ENCODE measurements around the gene TMEM255B.
"Not testable (repeated sequence)": the region's sequence is repeated elsewhere in the genome, so short reads cannot be mapped to it uniquely, and the experiment has no call there.

Gene TMEM255B

DNA sequence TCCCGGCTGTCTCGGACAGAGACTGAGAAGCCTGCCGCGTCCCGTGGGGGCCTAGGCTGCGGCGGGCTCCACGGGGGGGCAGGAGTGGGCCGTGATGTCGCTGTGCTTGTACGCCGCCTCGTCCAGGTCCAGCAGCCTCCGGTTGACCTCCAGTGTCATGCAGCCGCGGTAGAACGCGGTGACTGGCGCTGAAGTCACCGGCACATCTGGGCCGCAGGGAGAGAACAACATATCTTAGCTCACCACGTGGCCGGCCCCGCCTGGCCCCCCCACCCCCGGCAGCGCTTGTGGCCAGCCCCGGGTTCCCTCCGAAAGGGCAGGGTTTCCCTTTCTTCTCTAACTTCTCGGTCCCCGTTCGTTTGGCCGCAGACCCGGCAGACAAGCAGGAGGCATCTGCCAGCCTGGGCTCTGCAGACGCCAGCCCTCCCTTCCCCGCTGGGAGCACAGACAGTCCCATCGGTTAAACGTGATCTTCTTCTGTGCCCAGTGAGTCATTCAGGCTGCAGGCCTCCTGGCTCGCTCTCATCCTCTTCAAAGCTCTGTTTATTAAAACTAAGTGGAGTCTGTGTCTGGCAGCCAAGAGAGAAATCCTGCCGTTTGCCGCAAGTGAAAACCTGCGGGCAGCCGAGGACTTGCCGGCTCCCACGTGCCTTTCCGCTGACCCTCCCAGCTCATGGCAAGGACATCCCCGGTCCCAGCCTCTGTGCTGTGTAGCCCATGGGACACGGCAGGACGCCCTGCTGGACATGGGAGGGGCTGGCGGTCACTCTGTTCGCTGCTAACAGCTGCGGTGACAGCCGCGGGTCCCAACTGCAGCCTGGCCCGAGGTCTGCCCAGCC, 62.0 kb downstream of the TMEM255B start:
- DNase-seq: no peak

DNA sequence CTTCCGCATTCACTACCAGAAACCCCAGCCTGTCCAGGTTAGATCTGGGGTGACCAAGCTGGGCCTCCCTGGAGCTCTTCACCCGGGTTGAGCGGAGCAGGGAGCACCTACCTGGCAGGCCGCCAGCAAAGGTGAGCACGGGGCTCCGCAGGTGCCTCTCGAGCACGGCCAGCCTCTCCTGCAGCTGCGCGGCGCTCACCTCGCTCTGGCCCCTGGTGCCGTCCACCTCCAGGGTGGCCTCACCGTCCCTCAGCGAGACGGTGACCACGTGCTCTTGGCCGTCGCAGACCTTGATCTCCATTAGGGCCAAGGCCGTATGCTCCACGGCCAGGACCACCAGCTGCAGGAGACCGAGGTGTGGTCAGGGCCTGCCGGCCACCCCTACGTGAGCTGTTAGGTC, 62.8 kb downstream of the TMEM255B start:
- no peak for DNase-seq

- no peak for DNase-seq
Measured at GRCh38 chr13:113822266-113822665, 63.2 kb downstream of the TMEM255B start.

- no peak for DNase-seq
Measured at GRCh38 chr13:113822956-113823744, 64.1 kb downstream of the TMEM255B start.

DNA sequence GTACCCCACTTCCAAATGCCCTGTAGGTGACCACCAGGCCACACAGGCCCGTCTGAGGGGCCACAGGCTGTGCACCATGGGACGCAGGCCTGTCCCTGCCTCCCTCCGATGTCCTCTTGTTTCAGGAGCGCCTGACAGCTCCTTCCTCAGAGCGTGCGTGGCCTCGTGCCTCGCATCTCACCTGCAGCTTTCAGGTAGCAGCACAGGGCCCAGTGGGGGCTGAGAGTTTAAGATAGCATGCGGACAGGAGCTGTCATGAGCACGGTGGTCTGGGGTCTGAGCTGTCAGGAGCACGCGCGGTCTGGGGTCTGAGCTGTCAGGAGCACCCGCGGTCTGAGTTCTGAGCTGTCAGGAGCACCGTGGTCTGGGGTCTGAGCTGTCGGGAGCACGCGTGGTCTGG, 64.7 kb downstream of the TMEM255B start:
- no peak for DNase-seq

DNA sequence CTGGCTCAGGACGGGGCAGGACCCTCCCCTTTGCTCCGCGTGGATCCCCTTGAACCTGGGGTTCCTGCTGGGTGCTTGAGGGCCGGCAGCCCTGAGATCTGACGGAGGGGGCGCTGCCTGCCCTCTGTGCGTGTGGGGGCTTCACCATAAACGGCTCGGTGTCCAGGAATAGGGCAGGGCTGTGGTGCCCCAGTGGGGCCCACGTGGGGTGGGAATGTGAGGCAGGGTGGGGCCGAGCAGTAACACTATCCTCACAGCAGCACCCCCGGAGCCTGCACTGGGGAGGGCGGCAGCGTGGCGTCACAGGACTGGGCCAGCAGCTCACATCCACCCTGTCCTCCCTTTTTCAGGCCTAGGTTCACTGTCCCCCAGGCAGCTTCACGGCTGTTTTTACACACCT, 66.8 kb downstream of the TMEM255B start:
- no peak for DNase-seq

DNA sequence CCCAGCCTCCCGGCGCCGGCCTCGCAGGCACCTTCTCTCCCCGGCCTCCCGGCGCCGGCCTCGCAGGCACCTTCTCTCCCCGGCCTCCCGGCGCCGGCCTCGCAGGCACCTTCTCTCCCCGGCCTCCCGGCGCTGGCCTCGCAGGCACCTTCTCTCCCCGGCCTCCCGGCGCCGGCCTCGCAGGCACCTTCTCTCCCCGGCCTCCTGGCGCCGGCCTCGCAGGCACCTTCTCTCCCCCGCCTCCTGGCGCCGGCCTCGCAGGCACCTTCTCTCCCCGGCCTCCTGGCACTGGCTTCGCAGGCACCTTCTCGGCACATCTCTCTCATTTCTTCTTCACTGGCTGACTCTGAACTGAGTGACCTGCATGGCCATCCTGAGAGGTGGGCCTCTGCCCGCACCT, 67.4 kb downstream of the TMEM255B start:
- DNase-seq: not testable (repeated sequence)

DNA sequence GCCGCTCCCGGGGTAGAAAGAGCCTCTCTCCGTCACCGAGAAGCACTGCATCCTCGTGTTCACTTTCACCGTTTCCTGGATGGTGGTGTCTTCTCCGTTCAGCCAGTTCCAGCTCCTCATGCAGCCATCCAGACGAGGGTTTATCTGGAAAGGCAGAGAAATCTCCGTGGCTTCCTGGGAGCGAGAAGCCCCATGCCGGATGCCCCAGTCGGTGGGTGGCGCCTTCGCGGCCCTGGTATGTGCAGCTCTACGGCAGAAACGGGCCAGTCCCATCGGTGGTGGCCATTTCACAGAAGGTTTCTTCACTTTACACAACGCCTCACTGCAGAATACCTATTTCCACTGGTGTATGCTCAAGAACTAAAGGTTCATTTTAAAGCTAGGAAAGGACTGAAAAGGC, 68.0 kb downstream of the TMEM255B start:
- no peak for DNase-seq

GRCh38 chr13:113828282-113828825, 69.3 kb downstream of the TMEM255B start:
- no peak for DNase-seq

DNA sequence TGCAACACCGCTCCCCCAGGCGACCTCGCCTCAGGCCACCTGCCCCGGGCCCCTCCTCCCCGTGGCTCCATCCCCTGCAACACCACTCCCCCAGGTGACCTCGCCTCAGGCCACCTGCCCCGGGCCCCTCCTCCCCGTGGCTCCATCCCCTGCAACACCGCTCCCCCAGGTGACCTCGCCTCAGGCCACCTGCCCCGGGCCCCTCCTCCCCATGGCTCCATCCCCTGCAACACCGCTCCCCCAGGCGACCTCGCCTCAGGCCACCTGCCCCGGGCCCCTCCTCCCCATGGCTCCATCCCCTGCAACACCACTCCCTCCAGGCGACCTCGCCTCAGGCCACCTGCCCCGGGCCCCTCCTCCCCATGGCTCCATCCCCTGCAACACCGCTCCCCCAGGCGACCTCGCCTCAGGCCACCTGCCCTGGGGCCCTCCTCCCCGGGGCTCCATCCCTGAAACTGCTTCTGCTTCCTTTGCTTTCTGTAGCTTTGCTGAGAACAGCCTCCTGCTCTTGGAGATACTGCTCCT, 71.5 kb downstream of the TMEM255B start:
- not testable (repeated sequence) for DNase-seq

DNA sequence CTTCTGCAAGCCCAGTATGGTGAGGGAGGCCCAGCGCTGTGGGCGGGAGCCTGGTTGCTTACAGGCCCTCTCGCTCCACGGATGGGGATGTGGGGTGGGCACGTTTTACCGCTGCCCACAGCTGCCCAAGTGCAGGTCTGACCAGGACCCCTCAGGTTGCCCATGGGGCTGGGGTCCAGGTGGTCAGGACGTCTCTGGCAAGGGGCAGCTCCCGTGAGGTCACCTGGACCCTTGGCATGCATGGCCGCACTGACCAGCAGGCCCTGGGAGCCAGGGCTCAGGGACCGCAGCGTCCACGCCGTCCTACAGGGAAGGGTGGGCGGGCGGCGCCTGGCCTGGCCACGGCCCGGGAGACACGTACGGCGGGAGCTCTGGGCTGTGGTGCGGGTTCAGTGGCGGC, 72.0 kb downstream of the TMEM255B start:
- DNase-seq: no peak

GRCh38 chr13:113832205-113832604, 73.2 kb downstream of the TMEM255B start:
- no peak for DNase-seq

GRCh38 chr13:113832631-113833030, 73.6 kb downstream of the TMEM255B start:
- no peak for DNase-seq

- DNase-seq: no peak
Measured at GRCh38 chr13:113833111-113833830, 74.2 kb downstream of the TMEM255B start.

GRCh38 chr13:113834006-113834405, 75.0 kb downstream of the TMEM255B start:
- DNase-seq: not testable (repeated sequence)

GRCh38 chr13:113834496-113835200, 75.6 kb downstream of the TMEM255B start:
- DNase-seq: no peak

- DNase-seq: no peak
Measured at GRCh38 chr13:113835461-113836270, 76.6 kb downstream of the TMEM255B start.

- no peak for DNase-seq
Measured at GRCh38 chr13:113836768-113837559, 77.9 kb downstream of the TMEM255B start.

GRCh38 chr13:113837560-113838355, 78.7 kb downstream of the TMEM255B start:
- no peak for DNase-seq

Measured in CD4-positive, alpha-beta T cell treated with Interferon alpha-2 for 1 hour (primary cell).